Parathyroid adenoma (tissue), 2 donors: ENCODE data around the gene BRD8.
"Not testable (repeated sequence)": the region's sequence is repeated elsewhere in the genome, so short reads cannot be mapped to it uniquely, and the experiment has no call there.

ENCODE experiments used
- H2AFZ ChIP-seq: fragments of 300-600 bp; sonication (generic); one replicate; pipeline ENCODE4 v1.7.0; 2017; ENCODE audit warnings: antibody characterized with exemption, mild to moderate bottlenecking
- H3K27ac ChIP-seq: fragments of 300-600 bp; sonication (generic); one replicate; pipeline ENCODE4 v1.7.0; 2017
- H3K27me3 ChIP-seq: fragments of 300-600 bp; sonication (generic); one replicate; pipeline ENCODE4 v1.7.0; 2017; ENCODE audit warnings: low read length; ENCODE audit not compliant: control insufficient read depth, insufficient read depth
- H3K36me3 ChIP-seq: fragments of 300-600 bp; sonication (generic); one replicate; pipeline ENCODE4 v1.7.0; 2017; ENCODE audit warnings: low read length; ENCODE audit not compliant: control insufficient read depth, insufficient read depth
- H3K4me1 ChIP-seq: fragments of 300-600 bp; sonication (generic); one replicate; pipeline ENCODE4 v1.7.0; 2017; ENCODE audit warnings: control low read depth
- H3K4me2 ChIP-seq: fragments of 300-600 bp; sonication (generic); one replicate; pipeline ENCODE4 v1.7.0; 2017; ENCODE audit warnings: low read length
- H3K4me3 ChIP-seq: fragments of 300-600 bp; sonication (generic); one replicate; pipeline ENCODE4 v1.7.0; 2017; ENCODE audit warnings: low read depth, low read length
- H3K79me2 ChIP-seq: fragments of 300-600 bp; sonication (generic); one replicate; pipeline ENCODE4 v1.7.0; 2017; ENCODE audit warnings: control low read depth
- H3K9ac ChIP-seq: fragments of 300-600 bp; sonication (generic); one replicate; pipeline ENCODE4 v1.7.0; 2017; ENCODE audit warnings: mild to moderate bottlenecking
- H3K9me3 ChIP-seq: fragments of 300-600 bp; sonication (generic); one replicate; pipeline ENCODE4 v1.7.0; 2017; ENCODE audit warnings: low read length; ENCODE audit not compliant: control insufficient read depth
- CTCF ChIP-seq: fragments of 300-600 bp; sonication (generic); IDR thresholded peaks from one replicate; pipeline ENCODE4 v1.7.0; 2017; ENCODE audit warnings: antibody characterized with exemption, mild to moderate bottlenecking
- donor health status: primary hyperparathyroidism.

The BRD8 gene

GRCh38 chr5:138160706-138161105 lies 17.7 kb downstream of the BRD8 start:
- Histone ChIP-seq H3K9ac (no peak overlapping the region), H3K4me1 (no peaks in the 10 kb centered on the region), H3K4me3 (no peak overlapping the region), H3K4me2 (no peak overlapping the region), H3K79me2 (no peaks in the 10 kb centered on the region), H3K27me3 (no peaks in the 10 kb centered on the region), H2AFZ (no peak overlapping the region), H3K27ac (no peak overlapping the region), H3K36me3 (no peaks in the 10 kb centered on the region), H3K9me3 (no peaks in the 10 kb centered on the region)
- TF ChIP-seq CTCF: no peak

GRCh38 chr5:138159666-138160065 lies 18.8 kb downstream of the BRD8 start:
- H2AFZ ChIP-seq: no peak overlapping the region
- no peak overlapping the region for H3K4me3 ChIP-seq
- H3K27me3 ChIP-seq: no peaks in the 10 kb centered on the region
- H3K4me2 ChIP-seq: no peak overlapping the region
- H3K79me2 ChIP-seq: no peaks in the 10 kb centered on the region
- no peak for TF ChIP-seq CTCF
- H3K9ac ChIP-seq: no peak overlapping the region
- H3K4me1 ChIP-seq: no peaks in the 10 kb centered on the region
- no peak overlapping the region for H3K27ac ChIP-seq
- H3K9me3 ChIP-seq: no peaks in the 10 kb centered on the region
- no peaks in the 10 kb centered on the region for H3K36me3 ChIP-seq

- Histone ChIP-seq H2AFZ (no peak overlapping the region), H3K79me2 (no peaks in the 10 kb centered on the region), H3K9ac (no peak overlapping the region), H3K4me1 (no peaks in the 10 kb centered on the region), H3K9me3 (no peaks in the 10 kb centered on the region), H3K4me3 (no peak overlapping the region), H3K27me3 (no peaks in the 10 kb centered on the region), H3K27ac (no peak overlapping the region), H3K4me2 (no peak overlapping the region), H3K36me3 (no peaks in the 10 kb centered on the region)
- TF ChIP-seq CTCF: no peak
Observed at GRCh38 chr5:138157626-138158025, 20.8 kb downstream of the BRD8 start.

- not testable (repeated sequence) for H3K9ac ChIP-seq, H3K36me3 ChIP-seq, H2AFZ ChIP-seq
Observed at GRCh38 chr5:138155977-138156376, 22.5 kb downstream of the BRD8 start.

GRCh38 chr5:138149530-138149929 lies 28.9 kb downstream of the BRD8 start:
- Histone ChIP-seq H3K4me3 (no peak overlapping the region), H3K9ac (no peak overlapping the region), H3K27ac (no peak overlapping the region), H3K36me3 (no peaks in the 10 kb centered on the region), H3K9me3 (no peaks in the 10 kb centered on the region), H3K27me3 (no peaks in the 10 kb centered on the region), H3K79me2 (no peaks in the 10 kb centered on the region), H3K4me2 (no peak overlapping the region), H3K4me1 (no peaks in the 10 kb centered on the region), H2AFZ (no peak overlapping the region)
- no peak for TF ChIP-seq CTCF

More at GRCh38 chr5:138155977-138156376, 22.5 kb downstream of the BRD8 start:
- not testable (repeated sequence) for H3K4me1 ChIP-seq, H3K27me3 ChIP-seq, H3K9me3 ChIP-seq, H3K79me2 ChIP-seq, H3K4me2 ChIP-seq, H3K4me3 ChIP-seq, H3K27ac ChIP-seq
